ENCODE measurements around the gene NFATC1.

NFATC1 gene

GRCh38 chr18:79453816-79454735 is 58.3 kb downstream of the NFATC1 start:
- H3K4me3 ChIP-seq (ENCODE audit: low read length), result no peak overlapping the region
- H3K9me3 ChIP-seq (ENCODE audit: insufficient read depth, low read depth, low read length), result no peaks in the 10 kb centered on the region
- no peaks in the 10 kb centered on the region for H3K27me3 ChIP-seq (ENCODE audit: insufficient read depth, low read length)
- no peaks in the 10 kb centered on the region; the same call in 1 of the 2 replicates for H3K4me1 ChIP-seq (ENCODE audit: insufficient read depth, low read length)
- no peak overlapping the region for H3K9ac ChIP-seq (ENCODE audit: low read depth, low read length)
- no peak overlapping the region for H3K27ac ChIP-seq (ENCODE audit: low read length)
- no peaks in the 10 kb centered on the region for H3K36me3 ChIP-seq (ENCODE audit: insufficient read depth, low read depth, low read length)

GRCh38 chr18:79455261-79455660 is 59.5 kb downstream of the NFATC1 start:
- no peak overlapping the region for H3K4me3 ChIP-seq (ENCODE audit: low read length)
- H3K9ac ChIP-seq (ENCODE audit: low read depth, low read length), result no peak overlapping the region
- H3K9me3 ChIP-seq (ENCODE audit: insufficient read depth, low read depth, low read length), result no peaks in the 10 kb centered on the region
- peaks cover 5% of the 10 kb centered on the region for H3K4me1 ChIP-seq (ENCODE audit: insufficient read depth, low read length)
- no peaks in the 10 kb centered on the region for H3K27me3 ChIP-seq (ENCODE audit: insufficient read depth, low read length)
- no peaks in the 10 kb centered on the region for H3K36me3 ChIP-seq (ENCODE audit: insufficient read depth, low read depth, low read length)
- H3K27ac ChIP-seq (ENCODE audit: low read length), result no peak overlapping the region

- no peak overlapping the region for H3K27ac ChIP-seq (ENCODE audit: low read length)
- peaks cover 12% of the 10 kb centered on the region for H3K4me1 ChIP-seq (ENCODE audit: insufficient read depth, low read length)
- no peaks in the 10 kb centered on the region for H3K27me3 ChIP-seq (ENCODE audit: insufficient read depth, low read length)
- no peak overlapping the region for H3K9ac ChIP-seq (ENCODE audit: low read depth, low read length)
- H3K9me3 ChIP-seq (ENCODE audit: insufficient read depth, low read depth, low read length), result no peaks in the 10 kb centered on the region
- H3K36me3 ChIP-seq (ENCODE audit: insufficient read depth, low read depth, low read length), result no peaks in the 10 kb centered on the region
- H3K4me3 ChIP-seq (ENCODE audit: low read length), result no peak overlapping the region
Measured at GRCh38 chr18:79456105-79456980, 60.6 kb downstream of the NFATC1 start.

DNA sequence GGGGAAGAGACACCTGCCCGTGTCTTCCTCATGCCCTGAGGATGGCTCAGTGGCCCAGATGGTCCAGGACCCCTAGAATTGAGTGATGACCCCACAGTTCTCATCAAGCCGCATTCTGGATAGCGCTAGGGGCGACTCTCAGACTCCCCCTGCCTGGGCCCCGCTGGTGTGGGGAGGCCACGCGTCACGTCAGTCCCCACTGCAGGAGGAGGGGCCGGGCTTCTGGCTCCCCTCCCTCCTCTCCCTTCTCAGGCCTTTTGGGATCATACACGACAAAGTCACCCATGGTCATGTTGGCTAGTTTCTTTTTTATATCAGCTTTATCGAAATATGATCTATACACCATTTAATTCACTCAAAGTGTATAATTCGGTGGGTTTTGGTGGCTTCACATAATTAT is 61.5 kb downstream of the NFATC1 start:
- Histone ChIP-seq H3K36me3 (ENCODE audit: insufficient read depth, low read depth, low read length) (no peaks in the 10 kb centered on the region), H3K9me3 (ENCODE audit: insufficient read depth, low read depth, low read length) (no peaks in the 10 kb centered on the region), H3K9ac (ENCODE audit: low read depth, low read length) (no peak overlapping the region), H3K4me3 (ENCODE audit: low read length) (no peak overlapping the region), H3K4me1 (ENCODE audit: insufficient read depth, low read length) (peaks cover 12% of the 10 kb centered on the region), H3K27me3 (ENCODE audit: insufficient read depth, low read length) (no peaks in the 10 kb centered on the region), H3K27ac (ENCODE audit: low read length) (no peak overlapping the region)

- H3K9ac ChIP-seq (ENCODE audit: low read depth, low read length), result no peak overlapping the region
- H3K9me3 ChIP-seq (ENCODE audit: insufficient read depth, low read depth, low read length), result no peaks in the 10 kb centered on the region
- no peaks in the 10 kb centered on the region for H3K36me3 ChIP-seq (ENCODE audit: insufficient read depth, low read depth, low read length)
- no peak overlapping the region for H3K4me3 ChIP-seq (ENCODE audit: low read length)
- no peak overlapping the region for H3K27ac ChIP-seq (ENCODE audit: low read length)
- H3K4me1 ChIP-seq (ENCODE audit: insufficient read depth, low read length), result peaks cover 12% of the 10 kb centered on the region
- H3K27me3 ChIP-seq (ENCODE audit: insufficient read depth, low read length), result no peaks in the 10 kb centered on the region
Measured at GRCh38 chr18:79457652-79458051, 61.9 kb downstream of the NFATC1 start.

DNA sequence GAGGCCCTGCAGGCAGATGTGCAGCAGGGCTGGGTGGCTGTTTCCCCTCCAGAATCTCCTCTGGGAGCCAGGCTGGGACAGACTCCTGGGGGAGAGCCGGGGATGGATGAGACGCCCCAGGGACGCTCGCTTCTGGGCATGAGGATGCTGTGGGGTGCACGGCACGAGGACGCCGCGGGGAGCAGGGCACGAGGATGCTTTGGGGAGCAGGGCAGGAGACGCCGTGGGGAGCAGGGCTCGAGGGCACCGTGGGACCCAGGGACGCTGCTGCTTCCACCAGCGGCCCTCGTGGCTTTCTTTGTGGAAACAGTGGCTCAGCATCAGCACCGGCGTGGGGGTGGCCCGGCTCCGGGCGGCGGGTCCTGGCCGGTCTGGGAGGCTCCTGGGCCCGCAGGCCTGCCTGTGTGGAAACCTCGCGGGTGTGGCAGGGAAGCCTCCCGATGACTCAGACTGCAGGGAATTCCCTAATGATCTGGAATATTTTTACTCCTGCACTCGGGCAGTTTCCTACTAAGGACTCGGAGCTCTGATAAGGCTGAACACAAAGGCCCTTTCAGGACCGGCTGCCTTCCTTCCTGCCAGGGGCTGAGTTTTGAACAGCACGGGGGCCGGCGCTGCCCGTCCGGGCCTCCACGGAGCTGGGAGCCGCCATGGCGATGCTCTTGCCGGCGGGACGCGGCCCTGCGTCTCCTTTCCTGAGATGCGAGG is 62.6 kb downstream of the NFATC1 start:
- no peaks in the 10 kb centered on the region for H3K9me3 ChIP-seq (ENCODE audit: insufficient read depth, low read depth, low read length)
- no peaks in the 10 kb centered on the region for H3K36me3 ChIP-seq (ENCODE audit: insufficient read depth, low read depth, low read length)
- no peaks in the 10 kb centered on the region for H3K27me3 ChIP-seq (ENCODE audit: insufficient read depth, low read length)
- H3K9ac ChIP-seq (ENCODE audit: low read depth, low read length), result no peak overlapping the region
- peaks cover 12% of the 10 kb centered on the region for H3K4me1 ChIP-seq (ENCODE audit: insufficient read depth, low read length)
- H3K27ac ChIP-seq (ENCODE audit: low read length), result no peak overlapping the region
- H3K4me3 ChIP-seq (ENCODE audit: low read length), result no peak overlapping the region

DNA sequence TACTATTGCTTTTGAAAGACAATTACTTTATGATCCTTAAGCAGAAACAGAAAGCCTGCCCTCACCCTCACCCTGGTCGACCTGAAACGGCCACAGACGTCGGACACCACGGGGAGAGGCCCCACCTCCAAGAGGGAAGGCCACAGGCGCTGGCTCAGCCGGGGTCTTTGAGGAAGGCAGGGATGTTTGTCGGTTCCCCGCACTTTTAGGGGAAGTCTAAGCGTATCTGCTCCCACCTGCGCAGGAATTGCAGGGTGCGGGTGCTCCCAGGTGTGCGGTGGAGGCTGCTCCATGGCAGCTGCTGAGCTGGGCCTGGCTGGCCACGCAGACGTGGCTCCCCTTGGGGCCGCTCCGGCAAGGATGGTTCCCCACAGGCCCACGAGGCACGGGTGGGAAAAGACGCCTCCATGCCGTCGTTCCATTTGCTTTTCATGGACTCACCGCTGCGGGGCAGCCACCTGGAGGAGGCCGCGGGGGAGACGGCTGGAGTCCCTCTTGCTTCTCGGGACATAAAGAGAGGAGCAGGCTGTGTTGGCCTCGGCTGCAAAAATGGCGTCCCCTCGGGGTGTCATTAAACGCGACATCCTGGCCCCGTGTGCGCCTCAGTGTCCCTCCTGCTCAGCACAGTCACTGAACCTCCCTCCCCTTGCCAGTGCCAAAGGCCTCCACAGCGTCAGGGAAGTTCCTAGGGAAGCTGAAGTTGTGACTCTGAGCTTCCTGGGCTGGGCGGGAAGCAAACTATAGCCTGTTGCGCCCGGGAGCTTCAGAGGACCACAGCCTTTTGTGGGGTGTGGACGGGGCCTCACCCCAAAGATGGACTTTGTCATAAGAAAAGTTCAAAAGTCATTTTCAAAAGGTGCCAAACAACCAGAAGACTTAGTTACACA is 63.4 kb downstream of the NFATC1 start:
- no peak overlapping the region for H3K27ac ChIP-seq (ENCODE audit: low read length)
- no peak overlapping the region for H3K9ac ChIP-seq (ENCODE audit: low read depth, low read length)
- peaks cover 12% of the 10 kb centered on the region for H3K4me1 ChIP-seq (ENCODE audit: insufficient read depth, low read length)
- no peaks in the 10 kb centered on the region for H3K36me3 ChIP-seq (ENCODE audit: insufficient read depth, low read depth, low read length)
- no peaks in the 10 kb centered on the region for H3K27me3 ChIP-seq (ENCODE audit: insufficient read depth, low read length)
- H3K9me3 ChIP-seq (ENCODE audit: insufficient read depth, low read depth, low read length), result no peaks in the 10 kb centered on the region
- H3K4me3 ChIP-seq (ENCODE audit: low read length), result no peak overlapping the region

- Histone ChIP-seq H3K9ac (ENCODE audit: low read depth, low read length) (0 out of 2 replicates have a peak overlapping the region, but pooled peaks have one; percentile 7), H3K36me3 (ENCODE audit: insufficient read depth, low read depth, low read length) (no peaks in the 10 kb centered on the region), H3K4me1 (ENCODE audit: insufficient read depth, low read length) (peaks cover 12% of the 10 kb centered on the region), H3K9me3 (ENCODE audit: insufficient read depth, low read depth, low read length) (no peaks in the 10 kb centered on the region), H3K27ac (ENCODE audit: low read length) (peak overlapping the region; percentile 32), H3K4me3 (ENCODE audit: low read length) (no peak overlapping the region), H3K27me3 (ENCODE audit: insufficient read depth, low read length) (no peaks in the 10 kb centered on the region)
Measured at GRCh38 chr18:79459946-79460480, 64.3 kb downstream of the NFATC1 start.

GRCh38 chr18:79460481-79461300 is 65.0 kb downstream of the NFATC1 start:
- Histone ChIP-seq H3K27ac (ENCODE audit: low read length) (peak overlapping the region; percentile 32), H3K27me3 (ENCODE audit: insufficient read depth, low read length) (no peaks in the 10 kb centered on the region), H3K9ac (ENCODE audit: low read depth, low read length) (no peak overlapping the region), H3K4me1 (ENCODE audit: insufficient read depth, low read length) (peaks cover 15% of the 10 kb centered on the region), H3K9me3 (ENCODE audit: insufficient read depth, low read depth, low read length) (no peaks in the 10 kb centered on the region), H3K4me3 (ENCODE audit: low read length) (no peak overlapping the region), H3K36me3 (ENCODE audit: insufficient read depth, low read depth, low read length) (no peaks in the 10 kb centered on the region)

GRCh38 chr18:79461627-79462026 is 65.9 kb downstream of the NFATC1 start:
- H3K27ac ChIP-seq (ENCODE audit: low read length), result no peak overlapping the region

More at GRCh38 chr18:79461627-79462026, 65.9 kb downstream of the NFATC1 start:
- H3K27me3 ChIP-seq (ENCODE audit: insufficient read depth, low read length), result no peaks in the 10 kb centered on the region
- H3K9ac ChIP-seq (ENCODE audit: low read depth, low read length), result no peak overlapping the region
- H3K36me3 ChIP-seq (ENCODE audit: insufficient read depth, low read depth, low read length), result no peaks in the 10 kb centered on the region
- no peaks in the 10 kb centered on the region for H3K9me3 ChIP-seq (ENCODE audit: insufficient read depth, low read depth, low read length)
- H3K4me1 ChIP-seq (ENCODE audit: insufficient read depth, low read length), result peaks cover 16% of the 10 kb centered on the region
- H3K4me3 ChIP-seq (ENCODE audit: low read length), result no peak overlapping the region
